H1 (cell line): ENCODE data around the gene MSS51. TPM values are rescaled to one million over a fixed set of nuclear protein-coding genes. Genes with fewer than 3 reads are reported as not detected.

Source experiments
- CTCF ChIA-PET: fragments of 300-600 bp; sonication (Branson Sonifier 250); formaldehyde crosslinking; loops from one replicate; lab custom pipeline; 2021; ENCODE audit not compliant: partially characterized antibody; lab: Charles Lee
- POLR2A ChIA-PET: fragments of 300-600 bp; sonication (Branson Sonifier 250); formaldehyde crosslinking; loops from one replicate; lab custom pipeline; 2021; ENCODE audit warnings: inconsistent platforms; ENCODE audit not compliant: partially characterized antibody; lab: Charles Lee
- DNase-seq, 2 experiments: peaks; one replicate each; pipeline versions ENCODE4 v3.0.0 to v3.0.0-alpha.2; 2010 to 2022; ENCODE audit warnings: low spot score in 2 of 2, low read depth in 1 of 2, mixed read lengths in 1 of 2
- FAIRE-seq: peaks from 2 replicates; lab custom pipeline; 2011; peaks lifted over from hg19 to GRCh38; lab: Jason Lieb, UNC
- H2AFZ ChIP-seq: 2 replicates; pipeline ENCODE4 v1.8.1; 2012; ENCODE audit warnings: low read length, inconsistent platforms
- H2AK5ac ChIP-seq: 2 replicates; pipeline ENCODE4 v1.6.1; 2013; ENCODE audit warnings: low read depth, low read length
- H2BK120ac ChIP-seq: replicated peaks from 2 replicates; pipeline ENCODE3; 2013; ENCODE audit warnings: low read depth, low read length, inconsistent platforms
- H2BK12ac ChIP-seq: 2 replicates; pipeline ENCODE4 v1.6.1; 2013; ENCODE audit warnings: low read depth, low read length
- H2BK15ac ChIP-seq: 2 replicates; pipeline ENCODE4 v1.6.1; 2013; ENCODE audit warnings: low read length
- H2BK20ac ChIP-seq: 2 replicates; pipeline ENCODE4 v1.6.1; 2013; ENCODE audit warnings: low read length
- H2BK5ac ChIP-seq: 2 replicates; pipeline ENCODE4 v1.6.1; 2013; ENCODE audit warnings: low read depth, low read length
- H3K14ac ChIP-seq: 2 replicates; pipeline ENCODE4 v1.6.1; 2013; ENCODE audit warnings: inconsistent platforms; ENCODE audit not compliant: insufficient read length
- H3K18ac ChIP-seq: 2 replicates; pipeline ENCODE4 v1.6.1; 2013; ENCODE audit warnings: low read length; ENCODE audit errors: extremely low read depth
- H3K23ac ChIP-seq: 2 replicates; pipeline ENCODE4 v1.6.1; 2013; ENCODE audit warnings: inconsistent platforms; ENCODE audit not compliant: insufficient read length
- H3K23me2 ChIP-seq: 2 replicates; pipeline ENCODE4 v1.6.1; 2013; ENCODE audit warnings: low read depth, low read length
- H3K27ac ChIP-seq: 2 replicates; pipeline ENCODE4 v1.6.1; 2011; ENCODE audit warnings: low read depth, low read length, inconsistent platforms
- H3K27me3 ChIP-seq, 4 experiments: replicated peaks in 1 of 4; 1 replicate in 1 of 4; 2 replicates in 3 of 4; pipeline versions ENCODE4 v1.6.1 to v1.8.1; 2011 to 2013; ENCODE audit warnings: low read length in 3 of 4, mild to moderate bottlenecking in 3 of 4, inconsistent platforms in 2 of 4, mixed read lengths in 2 of 4, moderate library complexity in 1 of 4; ENCODE audit not compliant: control insufficient read depth in 3 of 4, insufficient read depth in 3 of 4; ENCODE audit errors: extremely low read depth in 1 of 4
- H3K36me3 ChIP-seq, 4 experiments: 2 replicates each; pipeline versions ENCODE4 v1.6.1 to v1.8.1; 2011 to 2013; ENCODE audit warnings: mild to moderate bottlenecking in 4 of 4, low read length in 3 of 4, moderate library complexity in 2 of 4, control low read depth in 1 of 4, inconsistent platforms in 1 of 4; ENCODE audit not compliant: insufficient read depth in 4 of 4, control insufficient read depth in 2 of 4
- H3K4ac ChIP-seq: replicated peaks from 2 replicates; pipeline ENCODE3; 2013; ENCODE audit warnings: low read length, low read depth, mixed read lengths, inconsistent platforms; ENCODE audit not compliant: insufficient read length
- H3K4me1 ChIP-seq, 4 experiments: replicated peaks in 1 of 4; 1 replicate in 1 of 4; 2 replicates in 3 of 4; pipeline versions ENCODE4 v1.6.1 to v1.8.1; 2011 to 2013; ENCODE audit warnings: low read length in 3 of 4, inconsistent platforms in 2 of 4, mixed read lengths in 1 of 4; ENCODE audit not compliant: insufficient read depth in 4 of 4, control insufficient read depth in 3 of 4
- H3K4me2 ChIP-seq, 2 experiments: 2 replicates each; pipeline versions ENCODE4 v1.6.1 to v1.8.1; 2011 to 2013; ENCODE audit warnings: low read depth in 2 of 2, low read length in 2 of 2, control low read depth in 1 of 2, inconsistent platforms in 1 of 2, mild to moderate bottlenecking in 1 of 2; ENCODE audit not compliant: insufficient read depth in 1 of 2
- H3K4me3 ChIP-seq, 4 experiments: fragments of 200-600, 300-600 bp in 1 of 4; sonication (generic), shearing (Covaris generic), sonication (Bioruptor Twin) in 1 of 4; 2 replicates each; pipeline versions ENCODE4 v1.5.1 to v1.8.1; 2011 to 2016; ENCODE audit warnings: low read length in 4 of 4, low read depth in 3 of 4, control low read depth in 2 of 4, inconsistent platforms in 2 of 4, mild to moderate bottlenecking in 2 of 4, mixed read lengths in 1 of 4, moderate library complexity in 1 of 4; ENCODE audit not compliant: insufficient read depth in 2 of 4; ENCODE audit errors: extremely low read depth in 1 of 4
- H3K56ac ChIP-seq: replicated peaks from 2 replicates; pipeline ENCODE3; 2013; ENCODE audit warnings: low read depth, mild to moderate bottlenecking, mixed read lengths, low read length, inconsistent platforms; ENCODE audit not compliant: insufficient read length
- H3K79me1 ChIP-seq: 2 replicates; pipeline ENCODE4 v1.6.1; 2013; ENCODE audit warnings: low read depth, low read length, control low read depth
- H3K79me2 ChIP-seq, 2 experiments: 2 replicates each; pipeline versions ENCODE4 v1.6.1 to v1.8.1; 2012 to 2013; ENCODE audit warnings: low read length in 2 of 2, mild to moderate bottlenecking in 2 of 2, inconsistent platforms in 1 of 2; ENCODE audit not compliant: insufficient read depth in 2 of 2, control insufficient read depth in 1 of 2
- H3K9ac ChIP-seq, 4 experiments: replicated peaks in 1 of 4; 1 replicate in 1 of 4; 2 replicates in 3 of 4; pipeline versions ENCODE4 v1.6.1 to v1.8.1; 2011 to 2013; ENCODE audit warnings: low read depth in 3 of 4, low read length in 3 of 4, control low read depth in 2 of 4, mild to moderate bottlenecking in 2 of 4, moderate library complexity in 2 of 4, inconsistent platforms in 1 of 4; ENCODE audit errors: extremely low read depth in 1 of 4
- H3K9me3 ChIP-seq, 2 experiments: 2 replicates each; pipeline versions ENCODE4 v1.6.1 to v1.8.1; 2012 to 2013; ENCODE audit warnings: mild to moderate bottlenecking in 2 of 2, moderate library complexity in 2 of 2, control low read depth in 1 of 2, inconsistent platforms in 1 of 2, low read depth in 1 of 2, low read length in 1 of 2, mixed read lengths in 1 of 2; ENCODE audit not compliant: insufficient read depth in 2 of 2
- H4K20me1 ChIP-seq, 2 experiments: replicated peaks in 1 of 2; 2 replicates each; pipeline versions ENCODE3 to v1.8.1; 2011 to 2013; ENCODE audit warnings: inconsistent platforms in 2 of 2, low read length in 2 of 2, mild to moderate bottlenecking in 1 of 2; ENCODE audit not compliant: insufficient read depth in 2 of 2, control insufficient read depth in 1 of 2
- H4K5ac ChIP-seq: 2 replicates; pipeline ENCODE4 v1.6.1; 2013; ENCODE audit warnings: low read length, low read depth, mixed read lengths, inconsistent platforms; ENCODE audit not compliant: insufficient read length
- H4K8ac ChIP-seq: 2 replicates; pipeline ENCODE4 v1.8.0; 2013; ENCODE audit warnings: mild to moderate bottlenecking, moderate library complexity, low read length, inconsistent platforms; ENCODE audit not compliant: insufficient read depth; ENCODE audit errors: extremely low read depth
- H4K91ac ChIP-seq: replicated peaks from 2 replicates; pipeline ENCODE3; 2013; ENCODE audit warnings: low read length, mixed read lengths, inconsistent platforms; ENCODE audit not compliant: insufficient read length
- RAD21 ChIP-seq, 2 experiments: IDR thresholded peaks in 1 of 2; conservative IDR thresholded peaks in 1 of 2; 2 replicates each; pipeline ENCODE4 v1.6.1; 2011; ENCODE audit warnings: low read depth in 2 of 2, low read length in 2 of 2, improper control_type of control experiment in 1 of 2, inconsistent platforms in 1 of 2, mild to moderate bottlenecking in 1 of 2, moderate library complexity in 1 of 2
- polyA plus RNA-seq, 7 experiments: library from polyadenylated mRNA; depleted of rRNA in 3 of 7; stranded (reverse) in 5 of 7; unstranded in 2 of 7; fragments of >200 nt in 5 of 7; fragments of 200-250 nt in 2 of 7; gene quantifications; 1 replicate in 5 of 7; 2 replicates in 1 of 7; 4 replicates in 1 of 7; pipeline versions ENCODE4 v1.2.1 to v1.2.3, GENCODE V29; 2011 to 2013; ENCODE audit warnings: missing spikeins in 2 of 7, mixed read lengths in 2 of 7
- total RNA-seq: library from RNA; stranded (reverse); fragmentation: NEBNext Ultra II Directional; extraction: Animal tissue kit (Norgen Biotek cat#: 25700); gene quantifications from 2 replicates; pipeline ENCODE4 v1.2.1, GENCODE V29; 2021

MSS51 gene
- total and polyA plus RNA-seq, 2 of the 8 experiments (the other 6 are each of a cell fraction or from before 2014, with no cell fraction given), result 1.5 to 1.7 TPM

DNA sequence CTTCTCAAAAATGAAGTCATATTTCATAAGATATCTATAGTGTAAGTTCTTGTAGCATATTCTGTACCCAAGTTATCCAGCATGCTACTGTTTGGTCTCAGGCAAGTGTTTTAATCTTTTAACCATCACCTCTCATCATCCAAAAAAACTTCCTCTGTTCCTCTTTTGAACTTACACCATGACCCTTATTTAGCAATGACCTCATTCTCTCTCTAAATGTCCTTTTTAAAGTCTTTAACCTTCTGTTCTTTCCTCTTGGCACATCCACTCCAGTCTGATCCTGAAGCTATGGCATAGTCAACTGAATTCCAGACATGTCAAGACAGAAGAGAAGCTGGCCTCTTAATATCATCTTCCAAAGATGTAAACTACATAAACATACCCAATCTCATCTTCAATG, 36.2 kb upstream of the MSS51 start:
- no peak overlapping the region for H2BK5ac ChIP-seq
- no peak overlapping the region for H4K91ac ChIP-seq
- no peak overlapping the region for H3K14ac ChIP-seq
- H3K23ac ChIP-seq, result no peak overlapping the region
- DNase-seq (no peak), FAIRE-seq (no peak)
- H3K4ac ChIP-seq, result no peak overlapping the region
- H3K4me2 ChIP-seq, result no peak overlapping the region
- H3K56ac ChIP-seq, result no peak overlapping the region
- no peaks in the 10 kb centered on the region for H3K27me3 ChIP-seq
- H4K20me1 ChIP-seq, result no peaks in the 10 kb centered on the region
- H2AFZ ChIP-seq, result no peak overlapping the region
- no peak overlapping the region for H3K18ac ChIP-seq
- CTCF ChIA-PET, result no interaction called here
- no peak overlapping the region for H2BK12ac ChIP-seq
- POLR2A ChIA-PET, result no interaction called here
- no peak overlapping the region for H2AK5ac ChIP-seq
- H3K79me1 ChIP-seq, result no peaks in the 10 kb centered on the region
- no peaks in the 10 kb centered on the region for H3K4me1 ChIP-seq
- H3K9me3 ChIP-seq, result no peaks in the 10 kb centered on the region
- no peak overlapping the region for H3K27ac ChIP-seq
- no peak overlapping the region for H2BK20ac ChIP-seq
- no peak overlapping the region for H4K8ac ChIP-seq
- no peak overlapping the region for H3K9ac ChIP-seq
- no peaks in the 10 kb centered on the region for H3K23me2 ChIP-seq
- H2BK120ac ChIP-seq, result no peak overlapping the region
- H3K79me2 ChIP-seq, result no peaks in the 10 kb centered on the region
- no peak overlapping the region for H4K5ac ChIP-seq
- no peak overlapping the region for H3K4me3 ChIP-seq
- no peak overlapping the region for H2BK15ac ChIP-seq
- peaks cover 0 to 56% (median 10%) of the 10 kb centered on the region in 4 experiments; a peak in 4 of 8 replicates for H3K36me3 ChIP-seq
- no peak for TF ChIP-seq RAD21 (IDR thresholded peaks at IDR 0.05 in 1 of 2, conservative IDR thresholded peaks at IDR 0.05 in 1 of 2; ENCODE audit: low read depth in 2 of 2, low read length in 2 of 2)
